Stimulated activated CD4-positive, alpha-beta T cell treated with anti-CD3 and anti-CD28 coated beads, Interleukin-12 subunit alpha, Interleukin-12 subunit beta, amount 100 ng/mL, for 4 hours (primary cell): ENCODE data around the gene POU2F3.

Experiments
- DNase-seq: peaks from one replicate; pipeline ENCODE4 v3.0.0-alpha.2; 2020

Gene POU2F3

GRCh38 chr11:120326228-120326627, 86.3 kb downstream of the POU2F3 start:
- DNase-seq, result no peak

- no peak for DNase-seq
These were observed 86.9 kb downstream of the POU2F3 start for GRCh38 chr11:120326845-120327281.

- no peak for DNase-seq
These were observed 87.4 kb downstream of the POU2F3 start for GRCh38 chr11:120327311-120327710.

DNA sequence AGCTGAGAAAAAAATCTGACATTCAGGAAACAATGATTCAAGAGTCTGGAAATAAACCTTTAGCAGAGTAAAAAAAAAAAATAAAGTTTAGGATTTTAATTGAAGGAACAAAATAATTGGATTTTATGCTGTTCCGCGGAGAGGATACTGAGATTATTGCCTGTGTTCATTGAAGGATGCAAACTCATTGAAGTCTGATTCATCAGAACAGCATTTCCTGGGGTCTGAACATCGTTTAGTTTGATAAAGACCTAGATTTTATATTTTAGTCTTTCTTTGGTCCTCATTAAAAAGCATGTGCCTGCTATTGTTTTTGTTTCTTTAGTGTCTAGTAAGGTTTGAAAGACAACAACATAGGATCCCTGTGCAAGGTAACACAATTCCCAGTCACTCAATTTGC, 89.6 kb downstream of the POU2F3 start:
- DNase-seq, result no peak

- no peak for DNase-seq
These were observed 90.1 kb downstream of the POU2F3 start for GRCh38 chr11:120330045-120330444.

DNA sequence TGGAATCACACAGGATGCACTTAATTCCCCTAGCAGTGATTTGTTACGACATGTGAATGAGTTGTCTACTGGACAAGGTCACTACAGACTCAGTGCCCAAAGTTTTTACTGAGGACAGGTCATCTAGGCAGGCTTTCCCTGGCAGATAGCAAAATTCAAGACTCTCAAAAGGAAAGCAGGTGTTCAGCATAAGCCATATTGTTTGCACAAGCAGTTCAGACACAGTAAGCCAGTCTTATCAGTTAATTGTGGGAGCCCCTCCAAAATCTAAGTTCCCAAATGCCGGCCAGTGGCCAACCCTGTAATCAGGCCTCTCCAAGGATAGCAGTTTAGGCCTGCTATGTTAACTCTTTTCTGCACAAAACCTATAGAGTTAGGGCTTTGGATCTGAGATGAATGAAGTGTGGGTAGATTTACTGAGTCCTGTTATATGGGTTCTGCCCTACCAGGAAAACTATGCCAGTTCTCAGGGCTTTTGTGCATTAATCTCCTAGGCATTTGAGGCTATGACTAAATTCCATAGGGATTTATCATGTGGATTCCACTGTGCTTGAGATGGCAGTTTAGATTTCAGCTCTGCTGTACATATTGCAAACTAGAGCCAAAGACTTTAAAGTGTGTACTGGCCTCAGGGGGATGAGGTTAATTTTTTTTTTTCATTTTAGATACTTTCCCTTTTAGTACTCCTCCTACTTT, 91.5 kb downstream of the POU2F3 start:
- no peak for DNase-seq

GRCh38 chr11:120332822-120333716, 93.1 kb downstream of the POU2F3 start:
- no peak for DNase-seq

DNA sequence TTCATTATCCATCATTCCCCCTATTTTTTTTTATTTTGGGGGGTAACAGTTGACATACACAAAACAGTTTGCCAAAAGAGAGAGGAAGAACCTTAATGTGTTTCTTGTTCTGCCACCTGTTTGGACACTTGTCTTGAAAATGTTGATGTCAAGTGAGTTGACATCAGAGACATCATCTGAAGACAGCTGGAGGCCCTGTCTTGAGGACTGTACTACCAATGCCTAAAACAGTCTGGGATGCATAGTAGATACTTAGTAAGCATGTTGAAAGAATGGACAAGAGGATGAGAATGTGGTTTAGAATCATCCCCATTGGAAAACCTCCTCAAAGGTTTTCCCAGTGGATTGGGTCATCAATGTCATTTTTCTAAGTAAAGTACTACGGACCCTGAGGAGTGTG, 93.9 kb downstream of the POU2F3 start:
- DNase-seq, result no peak

- no peak for DNase-seq
These were observed 94.4 kb downstream of the POU2F3 start for GRCh38 chr11:120334332-120334731.

- peak; percentile 33 for DNase-seq
These were observed 95.0 kb downstream of the POU2F3 start for GRCh38 chr11:120334894-120335462.

DNA sequence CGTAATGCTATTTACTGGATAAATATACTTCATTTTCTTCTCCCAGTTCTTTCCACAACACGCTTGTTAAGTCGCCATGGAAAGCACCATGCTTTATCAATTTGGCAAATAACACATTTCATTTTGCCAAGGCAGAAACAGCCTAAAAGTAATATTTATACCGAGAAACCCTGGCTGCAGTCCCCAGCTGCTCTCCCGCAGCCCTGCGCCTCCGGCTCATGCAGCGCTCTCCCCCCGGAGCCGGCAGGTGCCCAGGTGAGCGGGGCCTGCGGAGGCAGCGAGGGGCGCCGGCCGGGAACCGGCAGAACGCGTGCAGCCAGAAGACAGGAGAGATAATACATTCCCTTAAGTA, 95.6 kb downstream of the POU2F3 start:
- DNase-seq, result no peak

- DNase-seq, result peak; percentile 82
These were observed 96.1 kb downstream of the POU2F3 start, which contains the start of gene ARHGEF12 for GRCh38 chr11:120335908-120336640. Gene ARHGEF12 (plus strand): TSS chr11:120336413. CDS start chr11:120337244, 831 bp downstream.

DNA sequence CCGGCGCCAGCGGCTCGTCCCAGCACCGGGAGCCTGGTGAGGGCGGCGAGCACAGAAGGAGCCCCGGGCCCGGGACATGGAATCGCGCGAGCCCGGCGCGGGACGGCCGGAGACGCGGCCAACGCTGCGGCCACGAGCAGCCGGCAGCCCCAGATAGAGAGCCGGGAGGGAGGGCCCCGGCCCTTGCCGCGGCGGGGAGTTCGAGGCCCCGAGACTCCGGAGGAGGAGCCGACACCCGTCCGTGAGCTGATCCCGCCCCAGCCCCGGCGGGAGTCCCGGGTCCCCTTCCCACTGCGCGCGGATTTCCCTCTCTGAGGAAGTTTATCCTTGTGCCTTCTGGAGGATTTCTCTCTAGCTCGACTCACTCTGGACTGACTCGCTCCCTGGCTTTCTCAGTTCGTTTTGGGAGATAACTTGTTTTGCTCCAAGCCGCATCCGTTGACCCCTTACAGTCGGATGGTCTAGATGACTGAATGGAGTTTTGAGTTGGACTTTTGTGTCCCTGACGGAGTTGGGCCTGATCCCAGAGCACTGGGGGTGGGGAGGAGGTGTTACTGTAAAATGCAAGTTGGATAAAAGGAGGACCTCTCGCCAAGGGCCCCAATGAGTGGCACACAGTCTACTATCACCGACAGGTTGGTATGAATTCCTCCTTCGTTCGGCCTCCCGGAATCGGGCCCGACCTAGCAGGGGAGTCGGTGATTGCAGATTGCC, 96.9 kb downstream of the POU2F3 start:
- DNase-seq, result peak; percentile 33

GRCh38 chr11:120337355-120338106, 97.6 kb downstream of the POU2F3 start:
- DNase-seq, result no peak

DNA sequence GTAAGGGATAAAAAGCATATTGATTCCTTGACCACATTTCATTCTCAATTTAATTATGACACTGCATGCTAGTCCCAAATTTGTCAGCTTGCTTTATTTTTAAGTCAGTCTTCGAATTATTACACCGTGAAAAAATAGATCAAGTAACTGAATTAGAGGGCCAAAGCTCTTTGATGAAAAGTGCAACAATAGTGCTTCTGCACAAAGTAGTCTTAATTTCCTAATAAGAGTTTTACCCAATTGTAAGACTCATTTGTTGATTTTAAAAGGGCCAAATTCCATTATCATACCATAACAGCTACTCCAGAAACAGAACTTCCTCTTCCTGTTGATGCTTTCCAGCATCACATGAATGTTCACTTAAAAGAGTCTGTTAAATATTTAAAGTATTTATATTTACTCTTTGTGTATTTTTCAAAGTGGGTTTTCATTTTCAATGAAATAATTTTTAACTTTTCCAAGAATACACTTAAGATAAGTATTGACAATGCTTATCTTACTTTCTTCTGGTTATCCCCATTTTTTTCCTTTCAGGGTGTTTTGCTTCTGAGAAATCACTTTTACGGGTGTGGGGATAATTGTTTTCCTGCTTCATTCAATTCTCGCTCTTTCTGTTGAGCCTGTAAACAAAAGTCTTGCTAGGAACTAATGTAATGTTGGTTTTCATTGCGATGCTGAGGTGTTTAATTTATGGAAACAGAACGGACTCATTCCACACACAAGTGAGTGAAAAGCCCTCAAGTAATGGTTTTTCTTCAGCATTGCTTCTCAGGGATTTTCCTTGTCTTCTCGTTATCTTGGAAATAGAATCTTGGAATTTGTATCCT, 98.4 kb downstream of the POU2F3 start:
- DNase-seq, result no peak

- DNase-seq, result no peak
These were observed 99.5 kb downstream of the POU2F3 start for GRCh38 chr11:120339394-120339890.

DNA sequence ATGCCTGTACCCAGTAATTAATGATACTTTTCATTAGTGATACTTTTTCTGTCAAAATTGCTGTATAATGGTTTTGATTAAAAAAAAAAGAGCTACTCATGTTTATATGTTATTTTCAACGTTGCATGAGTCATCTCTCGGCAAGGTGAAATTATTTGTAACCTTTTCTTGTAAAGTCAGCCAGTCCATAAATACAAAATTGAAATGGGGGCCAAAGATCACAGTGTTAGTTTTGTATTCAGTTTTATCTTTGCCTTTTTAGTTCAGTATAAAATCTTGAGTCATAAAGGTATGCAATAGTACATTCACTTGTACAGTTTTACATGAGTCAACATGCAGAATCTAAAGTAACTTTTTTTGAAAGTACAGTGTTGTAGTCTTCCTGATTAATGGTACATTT, 100.6 kb downstream of the POU2F3 start:
- DNase-seq, result no peak

DNA sequence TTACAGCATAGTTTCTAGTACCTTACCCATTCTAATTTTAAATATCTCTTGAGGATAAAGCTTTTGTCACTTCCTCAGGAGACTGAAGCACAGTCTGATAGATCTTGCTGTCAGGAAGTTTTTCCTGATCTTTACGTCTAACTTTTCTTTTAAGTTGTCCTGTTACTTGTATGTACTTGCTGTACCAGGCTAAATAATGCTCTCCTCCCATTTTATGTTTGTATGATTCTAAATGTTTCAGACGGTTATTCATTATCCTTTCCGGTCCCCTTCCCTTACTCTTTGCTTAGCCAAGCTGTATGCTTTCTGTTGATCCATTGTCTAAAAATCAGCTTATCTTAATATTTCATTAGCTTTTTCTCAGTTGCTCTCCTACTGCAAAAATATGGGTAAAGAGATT, 102.3 kb downstream of the POU2F3 start:
- no peak for DNase-seq

DNA sequence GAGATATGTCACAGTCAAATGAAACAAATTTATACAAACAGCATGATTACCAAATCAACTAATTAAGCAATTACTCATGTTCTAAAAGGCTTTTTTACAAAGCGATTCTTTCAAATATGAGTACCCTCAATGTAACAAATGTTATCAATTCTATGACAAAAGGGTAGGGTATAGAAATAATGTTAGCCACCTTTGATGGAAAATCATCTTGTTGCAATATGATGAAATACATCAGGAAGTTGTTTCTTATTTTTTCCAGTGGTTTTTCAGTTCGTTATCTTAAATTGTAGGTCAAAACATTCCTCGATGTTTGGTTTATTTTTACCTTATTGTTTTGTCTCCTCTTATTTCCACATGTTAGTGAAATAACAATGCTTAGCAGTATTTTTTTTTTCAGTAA, 102.7 kb downstream of the POU2F3 start:
- no peak for DNase-seq

- no peak for DNase-seq
These were observed 103.5 kb downstream of the POU2F3 start for GRCh38 chr11:120343429-120343828.
